K562 treated with DMSO at 1 percent for 24 hours (cell line): ENCODE data around the gene MCTP2. TPM values are rescaled to one million over a fixed set of nuclear protein-coding genes. Genes with fewer than 3 reads are reported as not detected.

Source experiments
- total RNA-seq: library from RNA; unstranded; fragments of 300-600 nt; gene quantifications from 2 replicates; pipeline ENCODE4 v1.2.3, GENCODE V29; 2022; ENCODE audit warnings: low read depth; ENCODE audit not compliant: insufficient read depth

MCTP2 gene
- total RNA-seq = not detected in 2 replicates

GRCh38 chr15:94230883-94231722 is at the start of gene MCTP2:
Gene MCTP2 (plus strand): TSS chr15:94231561. CDS start chr15:94298266, 66,705 bp downstream.

